NCI-H526 (cell line): ENCODE results near the gene EFTUD2.
"Not testable (repeated sequence)": the region's sequence is repeated elsewhere in the genome, so short reads cannot be mapped to it uniquely, and the experiment has no call there.

ENCODE experiments used
- DNase-seq, 2 experiments: peaks; one replicate each; lab custom pipeline; 2025; lab: John Stamatoyannopoulos, UW

EFTUD2 gene

GRCh38 chr17:44899074-44899782 lies at the start of gene EFTUD2:
EFTUD2 (minus strand) TSS chr17:44899445; CDS start chr17:44894521, 4,924 bp downstream.
- peak; percentile 93 to 96 for DNase-seq

DNA sequence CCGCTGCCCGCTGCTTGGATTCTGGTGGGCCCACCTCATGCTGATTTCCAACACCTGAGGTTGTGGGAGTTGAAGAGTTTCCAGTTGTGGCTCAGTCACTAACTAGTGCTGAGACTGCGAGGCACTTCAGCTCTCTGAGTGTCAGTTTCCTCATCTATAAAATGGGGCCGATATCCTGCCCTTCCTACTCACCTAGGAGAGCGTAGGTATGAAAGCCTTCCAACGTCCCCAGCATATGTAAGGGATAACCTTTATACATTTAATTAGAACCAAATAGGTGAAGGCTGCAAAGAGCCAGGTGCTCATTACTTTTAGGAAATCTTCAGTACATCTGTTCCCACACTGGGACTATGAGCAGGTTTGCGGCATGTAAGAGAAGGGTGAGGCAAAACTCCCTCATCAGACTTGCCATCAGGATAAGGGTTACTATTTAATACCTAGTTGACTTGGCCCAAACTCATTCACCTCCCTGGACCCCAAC lies 49.1 kb upstream of the EFTUD2 start:
- no peak for DNase-seq

- DNase-seq: peak; percentile 96 to 99
These were observed 48.4 kb upstream of the EFTUD2 start, which contains the start of gene KIF18B for GRCh38 chr17:44947461-44948314. KIF18B (minus strand) TSS chr17:44947773; CDS start chr17:44936344, 11,429 bp downstream.

DNA sequence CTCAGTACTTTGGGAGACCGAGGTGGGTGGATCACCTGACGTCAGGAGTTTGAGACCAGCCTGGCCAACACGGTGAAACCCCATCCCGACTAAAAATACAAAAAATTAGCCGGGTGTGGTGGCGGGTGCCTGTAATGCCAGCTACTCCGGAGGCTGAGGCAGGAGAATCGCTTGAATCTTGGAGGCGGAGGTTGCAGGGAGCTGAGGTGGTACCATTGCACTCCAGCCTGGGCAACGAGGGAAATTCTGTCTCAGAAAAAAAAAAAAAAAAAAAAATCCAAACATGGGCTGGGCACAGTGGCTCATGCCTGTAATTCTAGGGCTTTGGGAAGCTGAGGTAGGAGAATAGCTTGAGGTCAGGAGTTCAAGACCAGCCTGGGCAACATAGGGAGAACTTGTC lies 46.4 kb upstream of the EFTUD2 start:
- DNase-seq: not testable (repeated sequence)

GRCh38 chr17:44942456-44942855 lies 43.2 kb upstream of the EFTUD2 start:
- DNase-seq: no peak

- DNase-seq: no peak
These were observed 42.6 kb upstream of the EFTUD2 start for GRCh38 chr17:44941712-44942331.

- DNase-seq: no peak
These were observed 41.5 kb upstream of the EFTUD2 start for GRCh38 chr17:44940768-44941167.

DNA sequence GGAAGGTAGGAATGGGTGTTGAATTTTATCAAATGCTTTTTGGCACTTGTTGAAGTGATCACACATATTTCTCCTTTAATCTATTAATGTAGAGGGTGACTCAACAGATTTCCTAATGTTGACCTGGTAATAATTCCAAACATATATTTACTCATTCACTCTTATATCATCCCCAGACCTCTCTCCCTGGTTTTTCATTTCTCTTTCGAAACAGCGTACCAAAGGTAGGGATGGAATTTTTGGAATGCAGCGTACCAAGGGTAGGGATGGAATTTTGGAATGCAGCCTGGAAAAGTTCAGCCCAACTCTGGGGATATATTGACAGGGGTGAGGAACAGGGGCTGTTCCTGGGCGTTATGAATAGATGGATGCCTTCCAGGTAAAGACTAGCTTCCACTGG lies 41.1 kb upstream of the EFTUD2 start:
- no peak for DNase-seq

DNA sequence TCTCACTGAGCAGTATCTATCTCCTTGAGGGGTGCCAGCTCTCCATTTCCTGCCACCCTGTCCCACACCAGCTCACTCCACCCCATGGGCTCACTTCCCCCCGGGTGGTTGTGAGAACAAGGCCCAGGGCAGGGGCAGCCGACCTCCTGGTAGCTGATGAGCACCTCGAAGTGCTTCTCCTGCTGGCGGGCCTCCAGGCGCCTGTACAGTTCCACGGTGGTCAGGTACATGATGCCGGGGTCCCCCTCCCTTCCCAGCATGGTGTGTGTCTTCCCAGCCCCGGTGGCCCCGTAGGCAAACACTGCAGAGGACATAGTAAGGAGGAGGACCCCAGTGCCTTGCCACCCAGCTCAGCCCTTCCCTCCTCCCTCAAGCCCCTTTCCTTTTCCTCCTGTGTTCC lies 35.9 kb upstream of the EFTUD2 start:
- DNase-seq: no peak

- DNase-seq: no peak
These were observed 35.5 kb upstream of the EFTUD2 start for GRCh38 chr17:44934745-44935105.

DNA sequence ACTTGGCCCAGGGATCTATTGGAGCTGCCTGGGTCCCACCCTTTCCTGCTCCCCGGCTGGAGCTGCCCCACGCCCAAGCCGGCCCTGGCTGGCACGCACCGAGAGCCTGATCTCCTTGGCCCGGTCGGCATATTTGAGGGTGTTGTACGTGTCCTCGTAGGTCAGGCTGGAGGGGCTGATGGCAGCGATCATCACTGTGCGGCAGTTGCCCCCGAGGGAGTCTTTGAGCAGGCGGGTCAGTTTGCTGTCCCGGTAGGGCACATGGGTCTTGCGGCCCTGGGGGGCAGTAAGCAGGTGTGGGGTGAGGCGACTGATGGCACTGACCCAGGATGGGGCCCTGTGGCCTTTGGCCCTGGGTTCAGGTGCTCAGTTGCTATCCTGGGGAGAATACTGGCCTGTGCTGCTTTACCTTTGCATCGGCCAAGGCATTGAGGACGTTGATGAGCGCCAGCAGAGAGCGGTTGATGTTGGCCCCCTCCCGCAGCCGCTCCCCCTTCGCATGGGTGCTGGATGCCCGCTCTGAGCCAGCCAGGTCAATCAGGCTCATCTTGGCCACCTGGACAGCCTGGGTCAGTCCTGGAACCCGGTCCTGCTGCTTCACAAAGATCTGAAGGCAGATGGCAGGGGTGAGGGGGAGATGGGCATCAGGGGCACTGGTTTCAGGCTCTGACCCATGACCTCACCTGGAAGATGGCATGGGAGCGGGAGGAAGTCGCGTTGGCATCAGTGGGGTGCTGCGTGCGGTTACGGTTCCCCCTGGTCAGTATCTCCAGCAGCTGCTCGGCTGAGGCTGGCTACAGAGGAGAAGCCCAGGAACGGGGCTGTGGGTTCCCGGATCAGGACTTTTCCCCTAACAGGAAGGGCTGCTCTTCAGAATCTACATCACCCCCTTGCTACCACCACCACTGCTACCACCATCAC lies 34.8 kb upstream of the EFTUD2 start:
- DNase-seq: no peak

DNA sequence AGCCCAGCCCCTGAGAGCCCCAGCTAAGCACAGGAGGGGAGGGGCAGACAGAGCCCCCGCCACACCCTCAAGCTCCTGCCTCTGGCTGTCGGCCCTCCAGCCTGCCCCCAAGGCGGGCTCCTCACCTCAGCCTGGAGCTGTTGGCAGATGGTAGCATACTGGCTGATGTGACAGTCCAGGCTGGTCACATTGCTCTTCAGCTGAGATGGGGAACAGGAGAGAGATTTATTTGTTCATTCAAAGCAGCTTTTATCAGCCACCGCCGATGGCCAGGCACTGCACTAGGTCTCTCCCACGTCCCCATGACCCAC lies 33.5 kb upstream of the EFTUD2 start:
- peak; percentile 57 to 84 for DNase-seq

GRCh38 chr17:44932096-44932786 lies 33.0 kb upstream of the EFTUD2 start:
- no peak for DNase-seq

GRCh38 chr17:44931376-44931775 lies 32.1 kb upstream of the EFTUD2 start:
- no peak for DNase-seq

- no peak for DNase-seq
These were observed 31.4 kb upstream of the EFTUD2 start for GRCh38 chr17:44930667-44931066.

DNA sequence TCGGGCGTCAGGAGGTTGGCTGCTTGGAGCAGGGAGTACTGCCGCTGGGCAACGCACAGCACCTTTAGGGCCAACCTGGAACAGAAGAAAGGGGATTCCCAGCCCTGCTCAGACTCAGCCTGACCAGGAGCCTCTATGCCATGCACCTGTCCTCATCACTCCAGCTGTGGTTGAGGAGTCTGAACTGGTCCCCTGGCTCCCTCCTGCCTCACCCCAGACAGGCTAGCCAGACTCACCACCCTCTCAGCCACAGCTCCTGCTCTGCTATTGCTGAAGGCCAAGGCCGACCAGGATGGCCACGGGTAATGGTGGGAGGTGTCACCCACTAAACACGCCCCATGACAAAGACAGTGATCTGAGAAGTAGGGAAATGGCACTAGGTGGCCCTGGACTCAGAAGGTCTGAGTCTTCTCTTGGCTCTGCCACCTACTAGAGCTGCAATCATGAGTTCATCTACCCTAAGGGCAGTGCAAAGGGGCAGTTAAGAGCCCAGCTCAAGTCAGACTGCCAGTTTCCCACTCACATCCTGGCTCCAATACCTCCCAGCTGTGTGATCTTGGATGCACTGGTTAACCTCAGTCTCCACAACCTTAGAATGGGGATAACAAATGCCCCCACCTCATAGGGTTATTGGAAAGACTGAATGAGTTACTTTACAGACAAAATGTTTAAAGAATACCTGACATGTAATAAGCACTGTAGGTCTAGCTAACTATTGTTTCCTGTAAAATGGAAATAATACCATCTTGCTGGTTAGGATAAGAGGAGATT lies 29.9 kb upstream of the EFTUD2 start:
- DNase-seq: no peak

GRCh38 chr17:44928136-44928535 lies 28.9 kb upstream of the EFTUD2 start:
- no peak for DNase-seq

DNA sequence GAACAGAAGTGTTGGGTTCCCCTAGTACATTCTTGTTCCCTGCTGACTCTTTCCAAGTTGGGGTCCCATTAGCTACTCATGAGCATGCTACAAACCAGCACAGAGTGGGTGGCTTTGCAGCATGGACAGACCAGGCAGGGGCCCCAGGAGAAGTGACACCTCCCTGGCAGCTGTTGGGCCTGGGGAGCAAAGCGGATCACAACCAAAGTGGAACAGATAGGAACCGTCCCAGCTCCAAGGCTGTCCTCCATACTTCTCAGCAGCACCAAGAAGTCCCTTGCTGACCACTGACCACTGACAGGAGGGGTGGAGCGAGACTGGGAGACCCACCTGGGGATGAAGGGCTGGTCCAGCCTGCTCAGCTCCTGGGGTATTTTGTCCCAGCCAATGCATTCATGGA lies 28.5 kb upstream of the EFTUD2 start:
- no peak for DNase-seq

DNA sequence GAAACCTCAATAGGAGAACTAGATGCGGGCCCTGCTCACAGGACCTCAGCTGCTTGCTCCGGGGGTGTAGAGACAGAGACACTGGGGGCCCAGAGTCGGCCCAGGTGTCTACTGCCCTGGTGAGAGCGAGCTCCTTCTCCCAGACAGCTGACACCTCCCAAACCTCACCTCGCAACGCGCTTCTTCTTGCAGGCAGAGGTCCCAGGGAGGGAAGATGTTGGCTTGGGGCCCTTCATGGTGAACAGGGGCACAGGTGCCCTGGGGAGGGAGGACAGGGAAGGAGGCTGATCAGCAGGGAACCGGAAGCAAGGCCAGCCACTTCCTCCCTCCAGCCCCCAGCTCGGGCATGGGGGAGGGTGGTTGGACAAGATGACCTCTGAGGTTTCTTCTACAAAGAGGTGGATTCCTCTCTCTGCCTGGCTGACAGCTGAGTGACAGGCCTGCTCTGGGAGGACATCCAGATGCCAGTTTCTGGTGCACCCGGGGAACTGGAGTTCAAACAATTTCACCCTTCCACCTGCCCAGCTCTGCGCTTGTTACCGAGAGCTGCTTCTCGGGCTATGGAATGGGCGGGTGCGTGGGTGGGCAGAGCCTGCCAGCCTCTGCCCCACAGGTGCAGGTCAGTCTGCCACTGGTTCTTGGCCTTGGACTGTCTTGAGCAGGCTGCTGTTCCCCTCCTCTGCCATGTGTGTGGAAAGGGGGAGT lies 27.7 kb upstream of the EFTUD2 start:
- no peak for DNase-seq
